GM18520 (cell line): ENCODE results near the gene PGBD4.
"Not testable (repeated sequence)": the region's sequence is repeated elsewhere in the genome, so short reads cannot be mapped to it uniquely, and the experiment has no call there.

ENCODE experiments used
- ATAC-seq: cut with Tn5 transposase; IDR thresholded peaks from one replicate; pipeline ENCODE4 v1.9.1; 2021; ENCODE audit not compliant: unreplicated experiment

Gene PGBD4

DNA sequence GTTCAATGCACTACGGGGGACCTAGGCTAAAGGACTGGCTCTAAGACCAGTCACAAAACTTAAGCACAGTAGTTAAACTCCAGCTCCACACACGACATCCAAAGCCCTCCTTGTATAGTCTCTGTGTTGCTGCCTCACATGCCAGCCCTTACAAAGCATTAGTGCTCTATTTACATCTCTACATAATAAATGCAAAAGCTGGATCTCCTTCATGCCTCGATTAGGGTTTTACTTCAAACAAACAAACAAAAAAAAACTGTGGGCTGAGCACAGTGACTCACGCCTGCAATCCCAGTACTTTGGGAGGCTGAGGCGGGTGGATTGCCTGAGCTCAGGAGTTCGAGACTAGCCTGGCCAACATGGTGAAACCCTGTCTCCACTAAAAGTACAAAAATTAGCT is 9.6 kb downstream of the PGBD4 start:
- ATAC-seq: no peak

DNA sequence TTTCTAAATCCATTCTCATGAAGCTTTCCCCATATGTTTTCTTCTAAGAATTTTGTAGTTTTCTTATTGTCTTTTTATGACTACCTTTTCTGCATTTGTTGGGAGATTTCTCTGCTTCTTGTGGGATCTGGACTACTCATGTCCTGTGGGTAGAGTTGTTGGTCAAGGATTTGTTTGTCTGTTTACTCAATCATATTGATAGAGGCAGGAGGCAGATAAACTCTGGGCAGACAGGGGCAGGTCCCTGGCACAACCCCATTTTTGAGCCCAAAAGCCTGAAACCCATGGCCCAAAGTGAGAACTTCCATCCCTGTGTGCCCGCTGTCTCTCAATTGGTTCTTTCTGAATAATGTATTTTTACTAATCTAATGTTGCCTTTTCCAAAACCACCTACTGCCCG is 12.3 kb downstream of the PGBD4 start:
- no peak for ATAC-seq

DNA sequence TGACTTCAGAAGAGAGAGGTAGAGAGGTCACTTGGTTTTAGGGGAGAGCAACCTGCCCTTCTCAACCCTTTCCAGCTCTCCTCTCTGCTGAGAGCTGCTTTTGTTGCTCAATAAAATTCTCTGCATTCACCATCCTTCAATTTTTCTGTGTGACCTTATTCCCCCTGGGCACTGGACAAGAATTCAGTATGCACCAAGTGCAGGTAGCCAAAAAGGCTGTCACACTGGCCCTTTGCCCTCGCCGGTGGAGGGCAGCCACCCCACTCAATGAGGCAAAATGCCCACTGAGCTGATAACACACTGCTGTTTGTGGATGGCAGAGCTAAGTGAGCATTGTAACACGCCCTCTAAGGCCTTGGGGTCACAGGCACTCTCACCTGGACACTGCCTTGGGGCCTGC is 12.9 kb downstream of the PGBD4 start:
- no peak for ATAC-seq

DNA sequence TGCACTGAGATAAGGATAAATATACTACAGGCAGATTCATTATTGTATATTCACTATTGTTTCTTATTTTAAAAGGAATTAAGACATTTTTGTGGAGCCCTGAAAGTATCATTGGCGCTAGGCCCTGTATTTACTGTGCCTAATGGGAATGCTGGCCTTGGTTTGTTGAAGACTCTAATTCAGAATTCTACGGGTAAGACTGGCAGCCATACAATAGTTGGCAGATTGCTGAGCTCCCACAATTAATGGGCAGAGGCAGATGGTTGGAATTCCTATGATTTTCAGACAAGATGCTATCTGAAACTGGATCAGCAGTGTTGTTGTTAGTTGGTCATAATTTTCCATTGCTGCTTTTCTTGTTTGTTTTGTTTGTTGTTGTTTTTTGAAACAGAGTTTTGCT is 14.7 kb downstream of the PGBD4 start:
- no peak for ATAC-seq

DNA sequence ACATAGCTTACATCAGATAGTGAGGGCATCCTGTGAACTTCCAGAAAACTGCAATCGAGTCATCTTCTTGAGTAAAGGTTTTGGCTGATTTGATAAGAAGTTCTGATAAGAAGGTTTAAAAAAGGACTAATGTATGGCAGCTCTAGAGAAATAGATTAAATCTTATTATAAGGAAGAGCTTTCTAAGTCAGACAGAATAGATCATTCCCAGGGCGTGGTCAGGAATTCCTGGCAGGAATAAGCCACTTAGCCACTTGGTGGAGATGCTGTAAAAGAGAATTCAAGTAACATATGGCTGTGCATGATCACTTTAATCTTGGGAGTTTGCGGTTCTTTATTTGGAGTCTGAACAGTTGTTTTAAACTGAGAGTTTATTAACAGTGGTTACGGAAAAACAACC is 17.4 kb downstream of the PGBD4 start:
- ATAC-seq: no peak

DNA sequence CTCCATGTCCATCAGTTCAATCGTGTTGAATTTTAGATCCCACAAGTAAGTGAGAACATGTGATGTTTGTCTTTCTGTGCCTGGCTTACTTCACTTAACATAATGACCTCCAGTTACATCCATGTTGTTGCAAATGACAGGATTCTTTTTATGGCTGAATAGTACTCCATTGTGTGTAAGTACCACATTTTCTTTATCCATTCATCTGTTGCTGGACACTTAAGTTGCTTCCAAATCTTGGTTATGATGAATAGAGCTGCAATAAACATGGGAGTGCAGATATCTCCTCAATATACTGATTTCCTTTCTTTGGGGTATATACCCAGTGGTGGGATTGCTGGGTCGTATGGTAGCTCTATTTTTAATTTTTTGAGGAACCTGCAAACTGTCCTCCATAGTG is 18.5 kb downstream of the PGBD4 start:
- ATAC-seq: not testable (repeated sequence)

DNA sequence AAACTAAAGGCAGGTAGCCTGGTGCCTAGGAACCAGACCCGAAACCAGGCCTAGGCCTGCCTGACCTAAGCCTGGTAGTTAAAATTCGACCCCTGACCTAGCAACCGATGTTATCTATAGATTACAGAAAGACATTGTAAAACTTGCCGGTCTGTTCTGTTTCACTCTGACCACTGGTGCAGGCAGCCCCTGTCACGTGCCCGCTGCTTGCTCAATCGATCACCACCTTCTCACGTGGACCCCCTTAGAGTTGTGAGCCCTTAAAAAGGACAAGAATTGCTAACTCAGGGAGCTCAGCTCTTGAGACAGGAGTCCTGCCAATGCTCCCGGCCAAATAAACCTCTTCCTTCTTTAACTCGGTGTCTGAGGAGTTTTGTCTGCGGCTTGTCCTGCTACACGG is 19.9 kb downstream of the PGBD4 start:
- ATAC-seq: not testable (repeated sequence)

DNA sequence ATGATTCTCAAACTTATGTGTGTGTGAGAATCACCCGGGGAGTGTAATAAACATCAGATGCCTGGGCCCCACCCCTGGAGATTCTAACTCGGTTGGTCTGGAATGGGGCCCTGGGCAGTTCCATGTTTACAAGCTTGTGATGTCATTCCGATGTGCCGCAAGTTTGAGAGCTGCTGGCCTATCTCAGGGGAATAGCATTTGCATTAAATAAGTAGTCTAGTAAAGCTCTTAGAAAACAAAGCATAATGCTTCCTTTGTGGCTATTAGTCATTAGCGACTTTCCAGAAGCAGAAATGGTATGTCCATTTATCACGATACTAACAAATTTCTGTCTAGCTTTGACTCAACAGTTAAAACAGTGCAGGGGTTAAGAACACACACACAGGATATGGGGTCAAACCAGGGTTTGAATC is 20.9 kb downstream of the PGBD4 start:
- ATAC-seq: peak; percentile 80

DNA sequence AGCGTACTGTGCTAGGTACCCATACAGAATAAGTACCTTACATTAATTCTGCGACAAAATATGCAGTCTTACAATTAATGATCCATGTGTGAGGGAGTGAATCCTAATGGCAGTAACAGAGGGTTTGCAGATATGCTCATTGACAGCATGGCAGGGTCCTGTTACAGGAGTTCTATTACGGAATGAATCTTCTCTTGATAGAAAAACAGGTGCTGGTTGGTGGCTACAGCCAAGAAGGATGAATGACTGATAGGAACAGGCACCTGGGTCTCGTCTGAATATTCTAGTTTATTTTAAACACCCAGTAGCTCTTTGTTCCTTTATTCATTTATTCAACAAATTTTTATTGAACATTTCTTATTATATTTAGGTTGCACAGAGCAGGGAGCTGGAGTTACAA is 22.8 kb downstream of the PGBD4 start:
- ATAC-seq: no peak

DNA sequence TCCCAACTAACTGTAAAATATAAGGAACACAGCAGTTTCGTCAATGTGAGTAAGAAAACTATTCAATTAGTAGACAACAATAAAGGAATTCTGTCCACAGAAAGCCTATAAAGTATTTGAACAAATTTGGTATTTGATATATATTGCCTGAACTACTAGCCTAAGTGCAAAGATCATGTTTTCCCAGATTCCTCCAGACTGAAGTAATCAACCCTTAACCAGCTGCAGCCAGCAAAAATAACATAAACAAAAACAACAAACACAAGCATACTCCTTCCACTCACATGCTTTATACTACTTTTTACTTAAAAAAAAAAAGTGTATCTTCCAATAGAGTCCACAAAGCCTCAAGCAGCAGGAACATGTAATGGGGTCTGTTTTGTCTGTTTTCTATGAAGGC is 24.1 kb downstream of the PGBD4 start:
- ATAC-seq: no peak

DNA sequence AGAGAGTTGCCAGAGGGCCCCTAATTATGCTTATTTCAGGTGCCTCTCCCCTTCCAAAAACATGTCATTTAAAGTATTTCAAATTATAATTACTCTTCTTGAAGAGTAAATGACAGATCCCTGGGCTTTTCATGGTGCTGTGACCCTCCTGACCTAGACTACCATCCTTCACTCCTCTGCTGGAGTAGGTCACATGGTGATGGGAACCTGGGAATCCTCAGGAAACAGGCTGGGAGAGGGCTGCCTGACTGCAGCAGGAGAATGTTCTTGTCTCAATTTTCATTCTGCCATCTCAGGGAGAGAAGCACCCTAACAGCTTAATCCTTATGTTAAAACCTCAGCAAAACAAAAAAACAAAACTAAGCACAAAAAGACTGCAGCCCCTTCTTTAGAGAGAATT is 24.6 kb downstream of the PGBD4 start:
- ATAC-seq: no peak

DNA sequence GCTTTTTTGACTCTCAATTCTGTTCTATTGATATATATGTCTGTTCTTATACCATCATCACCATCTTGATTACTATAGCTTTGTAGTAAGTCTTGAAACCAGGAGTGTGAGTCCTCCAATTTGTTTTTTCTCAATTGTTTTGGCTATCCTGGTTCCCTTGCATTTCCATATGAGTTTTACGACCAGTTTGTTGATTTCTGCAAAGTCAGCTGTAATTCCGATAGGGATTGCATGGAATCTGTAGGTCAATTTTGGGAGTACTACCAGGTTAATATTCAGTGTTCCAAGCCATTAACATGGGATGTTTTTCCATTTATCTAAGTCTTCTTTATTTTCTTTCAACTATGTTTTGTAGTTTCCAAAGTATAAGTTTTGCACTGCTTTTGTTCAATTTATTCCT is 27.0 kb downstream of the PGBD4 start:
- ATAC-seq: no peak

DNA sequence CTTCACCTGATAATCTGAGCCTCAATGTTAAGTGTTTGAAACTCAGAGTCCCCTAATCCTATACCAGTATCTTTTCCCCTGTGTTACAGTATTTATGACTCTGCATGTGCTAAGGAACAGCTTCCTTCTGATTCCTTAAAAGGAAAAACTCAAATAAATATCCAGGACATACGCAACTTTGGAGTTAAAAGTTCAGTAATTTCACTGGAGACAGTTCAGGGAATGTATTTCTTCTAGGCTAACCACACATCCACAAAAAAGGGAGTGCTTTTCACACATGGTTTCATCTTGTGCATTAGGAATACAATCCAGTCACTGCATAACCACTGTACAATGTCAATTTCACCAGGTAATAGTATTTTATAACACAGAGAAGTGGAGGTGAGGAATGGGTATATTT is 31.0 kb downstream of the PGBD4 start:
- no peak for ATAC-seq

DNA sequence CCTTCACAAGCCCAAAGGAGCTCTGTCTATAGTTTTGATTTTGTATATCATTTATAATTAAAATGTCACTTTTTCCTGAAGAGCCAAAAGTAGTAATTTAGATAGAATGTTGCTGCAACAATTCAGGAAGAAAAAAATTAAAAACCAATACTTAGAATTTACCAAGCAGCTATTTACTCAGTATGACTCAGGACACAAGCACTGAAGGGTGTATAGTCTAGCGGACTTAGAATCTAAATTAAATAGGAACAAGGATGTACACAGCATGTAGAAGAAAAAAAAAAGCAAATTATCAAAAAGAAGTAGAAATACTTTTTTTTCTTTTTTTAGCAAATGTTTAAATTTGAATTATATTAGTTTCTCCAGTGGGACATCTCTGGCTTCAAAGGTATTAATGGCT is 31.6 kb downstream of the PGBD4 start:
- ATAC-seq: no peak

DNA sequence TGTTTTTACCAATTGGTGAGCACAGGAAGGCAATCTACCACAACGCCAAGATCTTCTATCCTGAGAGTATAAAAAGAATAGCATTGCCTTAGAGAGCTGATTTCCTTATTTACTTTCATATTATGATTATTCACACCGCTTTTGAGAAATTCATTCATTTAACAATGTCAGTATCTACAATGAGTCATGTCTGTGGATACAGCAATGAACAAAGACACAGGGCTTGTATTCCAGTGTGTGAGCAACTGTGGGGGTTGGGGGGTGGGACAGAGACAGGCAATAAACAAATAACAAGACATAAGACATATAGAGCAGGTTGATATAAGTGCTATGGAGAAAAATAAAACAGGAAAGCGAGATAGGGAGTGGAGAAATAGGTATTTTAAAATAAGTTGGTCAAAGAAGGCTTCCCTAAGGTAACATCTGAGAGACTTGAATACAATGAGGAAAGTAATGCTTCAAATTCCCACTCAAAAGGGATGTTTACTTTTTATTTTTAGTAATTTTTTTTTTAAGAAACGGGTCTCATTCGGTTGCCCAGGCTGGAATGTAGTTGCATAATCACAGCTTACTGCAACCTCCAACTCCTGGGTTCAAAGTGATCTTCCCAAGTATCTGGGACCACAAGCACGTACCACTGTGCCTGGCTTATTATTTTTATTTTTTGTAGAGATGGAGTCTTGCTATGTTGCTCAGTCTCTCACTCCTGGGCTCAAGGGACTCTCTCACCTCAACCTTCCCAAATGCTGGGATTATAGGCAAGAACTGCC is 45.7 kb downstream of the PGBD4 start:
- no peak for ATAC-seq

DNA sequence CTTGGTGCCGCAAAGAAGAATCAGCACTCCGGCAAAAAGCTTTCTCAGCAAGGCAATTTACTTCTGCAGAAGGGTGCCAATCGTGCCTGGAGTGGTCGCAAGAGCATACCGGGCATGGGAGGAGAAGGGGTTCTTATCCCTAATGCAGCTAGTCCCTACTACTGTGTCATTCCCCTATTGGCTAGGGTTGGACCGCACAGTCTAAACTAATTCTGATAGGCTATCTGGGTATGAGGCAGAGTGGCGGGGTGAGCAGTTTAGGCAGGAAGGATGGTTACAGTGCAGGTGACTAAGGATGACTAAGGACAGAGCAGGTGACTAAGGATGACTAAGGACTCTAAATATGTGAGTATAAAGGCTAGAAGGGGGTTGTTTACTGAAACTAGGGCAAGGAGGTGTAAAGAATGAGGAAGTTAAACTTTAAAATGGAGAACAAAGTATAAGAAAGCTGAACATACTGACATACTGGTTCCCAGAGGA is 52.9 kb downstream of the PGBD4 start:
- no peak for ATAC-seq

DNA sequence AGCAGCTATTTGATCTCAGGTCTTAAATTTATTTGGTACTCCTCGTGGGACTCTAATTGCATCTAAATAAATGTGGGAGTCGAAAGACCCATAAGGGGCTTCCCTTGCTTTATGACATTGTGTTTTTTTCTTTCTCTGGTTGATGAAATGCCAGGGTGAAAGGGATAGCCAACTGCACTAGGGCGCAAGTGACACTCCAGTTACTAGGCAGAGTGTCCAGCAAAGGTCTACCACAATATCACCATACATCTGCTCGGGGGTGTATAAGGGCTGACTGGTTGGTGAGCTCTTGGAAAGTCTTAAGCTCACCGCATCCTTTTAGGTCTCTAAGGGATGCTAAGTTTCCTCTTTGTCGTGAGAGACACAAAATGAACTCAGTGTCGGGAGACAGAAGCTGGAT is 54.0 kb downstream of the PGBD4 start:
- no peak for ATAC-seq
